IMR-90 (cell line): ENCODE data around the gene PRKAR1B. TPM values are rescaled to one million over a fixed set of nuclear protein-coding genes. Genes with fewer than 3 reads are reported as not detected.

ENCODE experiments used
- ATAC-seq: fragments of 200-7000 bp; cut with Tn5 transposase; 2 replicates; pipeline ENCODE4 v1.9.1; 2020; ENCODE audit warnings: low read depth, mild to moderate bottlenecking, moderate library complexity
- BruUV-seq: library from RNA; stranded (reverse); fragments of 400-500 nt; replicated peaks from 2 replicates; lab custom pipeline; 2021; lab: Mats Ljungman, UMichigan
- CTCF ChIA-PET: fragments of 300-600 bp; formaldehyde crosslinking; extraction: SDS; loops from one replicate; lab custom pipeline; 2021; ENCODE audit warnings: antibody characterized with exemption; lab: Yijun Ruan, JAX
- POLR2A ChIA-PET: fragments of 300-600 bp; sonication (Branson Sonifier 250); formaldehyde crosslinking; loops from one replicate; lab custom pipeline; 2022; ENCODE audit warnings: antibody characterized with exemption; ENCODE audit not compliant: unreplicated experiment; lab: Charles Lee
- DNase-seq: peaks from one replicate; pipeline ENCODE4 v3.0.0; 2013
- H2AFZ ChIP-seq: replicated peaks from 2 replicates; pipeline ENCODE3; 2013; ENCODE audit warnings: low read length, mild to moderate bottlenecking; ENCODE audit not compliant: poor library complexity
- H2AK5ac ChIP-seq: 2 replicates; pipeline ENCODE4 v1.6.1; 2013; ENCODE audit warnings: low read depth, low read length, inconsistent platforms
- H2AK9ac ChIP-seq: replicated peaks from 2 replicates; pipeline ENCODE3; 2013; ENCODE audit warnings: mild to moderate bottlenecking, low read depth, low read length, moderate library complexity; ENCODE audit not compliant: poor library complexity
- H2BK120ac ChIP-seq: 2 replicates; pipeline ENCODE4 v1.6.1; 2013; ENCODE audit warnings: low read depth, low read length, inconsistent platforms
- H2BK15ac ChIP-seq: 3 replicates; pipeline ENCODE4 v1.6.1; 2013; ENCODE audit warnings: low read depth, low read length, inconsistent platforms
- H2BK20ac ChIP-seq: 2 replicates; pipeline ENCODE4 v1.6.1; 2013; ENCODE audit warnings: low read depth, mild to moderate bottlenecking, inconsistent platforms, low read length, moderate library complexity
- H2BK5ac ChIP-seq: 2 replicates; pipeline ENCODE4 v1.6.1; 2013; ENCODE audit warnings: mild to moderate bottlenecking, low read depth, low read length, inconsistent platforms; ENCODE audit not compliant: poor library complexity, severe bottlenecking
- H3K14ac ChIP-seq: replicated peaks from 2 replicates; pipeline ENCODE4 v1.6.1; 2013; ENCODE audit warnings: low read depth, low read length, inconsistent platforms
- H3K18ac ChIP-seq: 2 replicates; pipeline ENCODE4 v1.6.1; 2013; ENCODE audit warnings: low read depth, low read length, control low read depth
- H3K23ac ChIP-seq: 2 replicates; pipeline ENCODE4 v1.6.1; 2013; ENCODE audit warnings: low read depth, low read length, inconsistent platforms
- H3K27ac ChIP-seq: 2 replicates; pipeline ENCODE4 v1.5.1; 2013; ENCODE audit warnings: mild to moderate bottlenecking, control low read depth, low read length; ENCODE audit not compliant: insufficient read depth
- H3K27me3 ChIP-seq: 2 replicates; pipeline ENCODE4 v1.6.1; 2013; ENCODE audit warnings: low read length; ENCODE audit not compliant: control insufficient read depth, insufficient read depth
- H3K36me3 ChIP-seq: 2 replicates; pipeline ENCODE4 v1.6.1; 2013; ENCODE audit warnings: low read length, mixed read lengths; ENCODE audit not compliant: control insufficient read depth, insufficient read depth
- H3K4ac ChIP-seq: 2 replicates; pipeline ENCODE4 v1.6.1; 2013; ENCODE audit warnings: low read depth, low read length, inconsistent platforms
- H3K4me1 ChIP-seq: 2 replicates; pipeline ENCODE4 v1.6.1; 2013; ENCODE audit warnings: low read length, mixed read lengths; ENCODE audit not compliant: control insufficient read depth, insufficient read depth
- H3K4me2 ChIP-seq: 2 replicates; pipeline ENCODE4 v1.6.1; 2013; ENCODE audit warnings: low read depth, mild to moderate bottlenecking, control low read depth, low read length, moderate library complexity
- H3K4me3 ChIP-seq: 2 replicates; pipeline ENCODE4 v1.5.1; 2013; ENCODE audit warnings: low read depth, mild to moderate bottlenecking, control low read depth, low read length, moderate library complexity; ENCODE audit not compliant: insufficient read depth
- H3K56ac ChIP-seq: 2 replicates; pipeline ENCODE4 v1.6.1; 2013; ENCODE audit warnings: low read length, inconsistent platforms; ENCODE audit not compliant: insufficient read depth; ENCODE audit errors: extremely low read depth
- H3K79me1 ChIP-seq, 2 experiments: 2 replicates each; pipeline ENCODE4 v1.6.1; 2013; ENCODE audit warnings: low read length in 2 of 2, inconsistent platforms in 1 of 2, low read depth in 1 of 2
- H3K9ac ChIP-seq: 2 replicates; pipeline ENCODE4 v1.6.1; 2013; ENCODE audit warnings: low read depth, low read length, control low read depth
- H3K9me1 ChIP-seq: 2 replicates; pipeline ENCODE4 v1.6.1; 2013; ENCODE audit warnings: low read length, inconsistent platforms; ENCODE audit not compliant: insufficient read depth
- H3K9me3 ChIP-seq: 2 replicates; pipeline ENCODE4 v1.6.1; 2013; ENCODE audit warnings: low read length; ENCODE audit not compliant: control insufficient read depth, insufficient read depth
- H4K20me1 ChIP-seq: 2 replicates; pipeline ENCODE4 v1.6.1; 2013; ENCODE audit warnings: low read length, inconsistent platforms; ENCODE audit not compliant: insufficient read depth
- H4K5ac ChIP-seq: 2 replicates; pipeline ENCODE4 v1.6.1; 2013; ENCODE audit warnings: mild to moderate bottlenecking, low read depth, low read length, control low read depth
- H4K8ac ChIP-seq, 2 experiments: 2 replicates each; pipeline ENCODE4 v1.6.1; 2013; ENCODE audit warnings: low read depth in 2 of 2, low read length in 2 of 2, control low read depth in 1 of 2, inconsistent platforms in 1 of 2
- H4K91ac ChIP-seq: 2 replicates; pipeline ENCODE4 v1.6.1; 2013; ENCODE audit warnings: low read depth, low read length, inconsistent platforms; ENCODE audit not compliant: insufficient read depth
- BHLHE40 ChIP-seq: fragments of 150-350 bp; IDR thresholded peaks from 2 replicates; pipeline ENCODE4 v1.6.1; 2016; ENCODE audit warnings: mild to moderate bottlenecking, low read depth, low read length
- MAZ ChIP-seq: IDR thresholded peaks from 2 replicates; pipeline ENCODE4 v1.6.1; 2012; ENCODE audit warnings: low read depth, mild to moderate bottlenecking, low read length, improper control_type of control experiment, moderate library complexity, borderline replicate concordance
- POLR2A ChIP-seq: IDR thresholded peaks from 2 replicates; pipeline ENCODE4 v1.6.1; 2012; ENCODE audit warnings: mild to moderate bottlenecking, low read depth, low read length
- SMC3 ChIP-seq: fragments of 150-350 bp; IDR thresholded peaks from 2 replicates; pipeline ENCODE4 v1.6.1; 2016; ENCODE audit warnings: low read depth, mild to moderate bottlenecking, antibody characterized with exemption, low read length, moderate library complexity
- WGBS, 2 experiments: methylation state at CpG; one replicate each; pipeline versions ENCODE4 v1.1.5 to v1.1.7; 2013; ENCODE audit warnings: missing lambda C conversion rate in 2 of 2; ENCODE audit not compliant: insufficient read length in 1 of 2; ENCODE audit errors: extremely low coverage in 2 of 2; 5-methylcytosine and 5-hydroxymethylcytosine counted together
- dilution Hi-C: fragments of 300-500 bp; cut with HindIII; formaldehyde crosslinking; loops from one replicate; pipeline ENCODE4 v1.14.3; 2018; ENCODE audit warnings: low sequenced_read_pairs; ENCODE audit not compliant: unreplicated experiment
- in situ Hi-C: fragments of 300-500 bp; cut with MboI; formaldehyde crosslinking; loops from 3 replicates; pipeline ENCODE4 v1.14.3; 2019; ENCODE audit warnings: low sequenced_read_pairs, inconsistent platforms, mixed read lengths
- intact Hi-C: fragments of 100-400 bp; cut with micrococcal nuclease; formaldehyde crosslinking; loops from 2 replicates; pipeline ENCODE4 v1.10.0; 2022
- polyA plus RNA-seq, 3 experiments: library from polyadenylated mRNA; depleted of rRNA; stranded (reverse); fragments of >200 nt; gene quantifications; 2 replicates each; pipeline ENCODE4 v1.2.3, GENCODE V29; 2012; ENCODE audit warnings: low replicate concordance in 1 of 3
- total RNA-seq: library from RNA; depleted of rRNA; stranded (reverse); fragments of >200 nt; gene quantifications from 2 replicates; pipeline ENCODE4 v1.2.3, GENCODE V29; 2012

The PRKAR1B gene
- total and polyA plus RNA-seq, 2 of the 4 experiments (the other 2 are of a cell fraction): 15.2 to 20.2 TPM

- H4K20me1 ChIP-seq: no peaks in the 10 kb centered on the region
- peaks cover 7% of the 10 kb centered on the region; the same call in 1 of the 2 replicates for H3K4me1 ChIP-seq
- H3K18ac ChIP-seq: no peak overlapping the region
- peaks cover 5% of the 10 kb centered on the region for H3K9me3 ChIP-seq
- no TSS peak for BruUV-seq
- H3K4ac ChIP-seq: no peak overlapping the region
- H3K4me3 ChIP-seq: no peak overlapping the region
- H2AK9ac ChIP-seq: no peak overlapping the region
- no peak overlapping the region for H3K56ac ChIP-seq
- no peak for DNase-seq
- no peak overlapping the region for H2BK5ac ChIP-seq
- ChIA-PET CTCF (no interaction called here), POLR2A (no interaction called here)
- H3K4me2 ChIP-seq: no peak overlapping the region
- no peaks in the 10 kb centered on the region for H3K79me1 ChIP-seq
- H2BK20ac ChIP-seq: no peak overlapping the region
- H3K27ac ChIP-seq: no peak overlapping the region
- no peak for ATAC-seq
- H2BK15ac ChIP-seq: no peak overlapping the region
- in situ Hi-C loops: no loop called here
- WGBS, 2 experiments: 92% methylated on average over 11 of the region's 29 CpGs; no CpG with 5 or more reads in 1 of the 2 experiments
- H2AFZ ChIP-seq: no peak overlapping the region
- H3K36me3 ChIP-seq: no peaks in the 10 kb centered on the region; the same call in 1 of the 2 replicates
- dilution Hi-C loops: no loop called here
- no peak overlapping the region for H4K8ac ChIP-seq
- TF ChIP-seq SMC3: no peak
- TF ChIP-seq POLR2A: no peak
- no peak for TF ChIP-seq BHLHE40
- no peak for TF ChIP-seq MAZ
- H2BK120ac ChIP-seq: no peak overlapping the region
- no peak overlapping the region for H3K9ac ChIP-seq
- no peak overlapping the region for H3K23ac ChIP-seq
- H3K27me3 ChIP-seq: no peaks in the 10 kb centered on the region; the same call in 1 of the 2 replicates
- H3K14ac ChIP-seq: no peak overlapping the region
- H4K91ac ChIP-seq: no peak overlapping the region
- no peak overlapping the region for H2AK5ac ChIP-seq
- H4K5ac ChIP-seq: no peak overlapping the region
- H3K9me1 ChIP-seq: no peaks in the 10 kb centered on the region
- intact Hi-C loops: no loop called here
Observed at GRCh38 chr7:594920-595620, 132.0 kb downstream of the PRKAR1B start.
